Colonic mucosa (tissue), 4 donors: ENCODE results near the gene APBB3. TPM values are rescaled to one million over a fixed set of nuclear protein-coding genes. Genes with fewer than 3 reads are reported as not detected.
A peak's percentile ranks its signal among the peaks of the same experiment; 100 is the strongest.

Experiments used
- DNase-seq: peaks from one replicate; pipeline ENCODE4 v3.0.0-alpha.2; 2020
- H3K27ac ChIP-seq: fragments of 200-600 bp; one replicate; pipeline ENCODE4 v1.8.0; 2021
- H3K27me3 ChIP-seq: fragments of 200-600 bp; one replicate; pipeline ENCODE4 v1.8.0; 2021
- H3K36me3 ChIP-seq: fragments of 200-600 bp; one replicate; pipeline ENCODE4 v1.8.0; 2021
- H3K4me1 ChIP-seq: fragments of 200-600 bp; one replicate; pipeline ENCODE4 v1.8.0; 2021; ENCODE audit warnings: mild to moderate bottlenecking
- H3K4me3 ChIP-seq: fragments of 200-600 bp; one replicate; pipeline ENCODE4 v1.8.0; 2021
- H3K9ac ChIP-seq, 2 donors: one replicate each; pipeline ENCODE4 v1.7.0; 2013; ENCODE audit warnings: control low read depth in 2 of 2, low read depth in 2 of 2, low read length in 2 of 2
- H3K9me3 ChIP-seq: fragments of 200-600 bp; one replicate; pipeline ENCODE4 v1.8.0; 2021
- intact Hi-C: fragments of 100-400 bp; cut with DNase I; formaldehyde crosslinking; loops from one replicate; pipeline ENCODE4 v1.14.1; 2022
- total RNA-seq, 2 donors: library from RNA; stranded (reverse); fragmentation: NEBNext Ultra II Directional in 1 of 2; extraction: Animal tissue kit (Norgen Biotek cat#: 25700) in 1 of 2; gene quantifications; one replicate each; pipeline ENCODE4 v1.2.1, GENCODE V29; 2021
- TF ChIP-seq, protein P1 (sequence below): fragments of 200-600 bp; IDR thresholded peaks from one replicate; pipeline ENCODE4 v1.8.0; 2022; ENCODE audit warnings: antibody characterized with exemption, mild to moderate bottlenecking
- donor health status: healthy.
- donor health status: DM: no; HTN: no; CAD: no.
- donor health status: DM: no; HTN: no; CAD: no.

APBB3 gene
- total RNA-seq, 2 donors from 2014 or later = 11.0 to 17.0 TPM

DNA sequence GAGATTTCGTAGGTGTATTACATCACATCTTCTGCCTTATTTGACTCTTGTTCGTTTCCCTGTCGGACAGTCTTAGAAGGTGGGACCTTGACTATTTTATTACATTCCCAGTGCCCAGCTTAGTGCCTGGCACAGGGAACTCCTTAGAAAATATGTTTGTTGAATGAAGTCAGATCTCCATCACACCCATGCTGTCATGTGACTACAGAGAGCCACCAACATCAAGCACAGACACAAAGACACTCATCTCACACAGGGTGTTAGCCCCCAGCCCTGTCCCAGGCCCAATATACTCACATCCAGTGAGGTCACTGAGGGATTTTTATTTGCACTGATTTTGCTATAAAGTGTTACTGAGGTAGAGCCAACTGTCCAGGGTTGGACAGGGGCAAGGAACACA, 6.4 kb downstream of the APBB3 start:
- H3K9ac ChIP-seq = peak overlapping the region in 1 of 2 donors; percentile 90

DNA sequence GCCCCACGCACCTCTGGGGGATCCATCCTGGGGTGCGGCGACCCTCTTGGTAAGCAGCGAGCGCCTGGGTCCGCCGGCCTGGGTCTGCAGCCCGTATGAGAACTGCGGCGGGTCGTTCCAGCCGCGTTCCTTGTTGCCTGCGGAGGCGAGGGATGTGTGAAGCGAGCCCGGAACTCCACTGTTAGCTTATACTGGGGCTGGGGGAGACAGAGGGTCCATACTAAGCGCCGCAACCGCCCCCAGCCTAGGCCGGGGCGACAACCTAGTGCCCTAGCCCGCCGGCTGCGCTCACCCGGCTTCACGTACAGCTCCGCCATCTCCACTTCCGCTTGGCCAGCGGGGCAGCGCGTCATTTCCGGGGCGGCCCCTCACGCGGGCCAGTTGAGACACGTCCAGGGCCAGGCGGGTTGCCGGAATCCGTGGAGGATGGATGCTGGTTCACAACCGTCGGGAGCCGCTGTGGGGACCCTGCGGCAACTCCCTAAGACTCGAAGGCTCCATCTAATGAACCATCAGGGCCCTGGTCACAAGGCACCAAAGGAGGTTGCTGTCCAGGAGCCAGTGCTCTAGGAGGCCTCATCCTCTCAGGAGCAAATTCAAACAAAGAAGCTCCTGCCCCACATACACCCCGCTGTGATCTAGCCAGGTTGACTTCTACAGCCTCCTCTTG, 7.1 kb downstream of the APBB3 start, which contains the start of gene SRA1:
Gene SRA1 (minus strand): TSS at position 338 of the 670 bp plus-strand sequence. CDS start 21 bp downstream, at position 317.
- intact Hi-C loops = no loop called here

More for the DNA sequence above, 6.4 kb downstream of the APBB3 start:
- Histone ChIP-seq H3K4me1 (peaks cover 16% of the 10 kb centered on the region), H3K36me3 (no peaks in the 10 kb centered on the region), H3K27me3 (no peaks in the 10 kb centered on the region), H3K4me3 (no peak overlapping the region), H3K9me3 (no peaks in the 10 kb centered on the region), H3K27ac (peak overlapping the region; percentile 75)
- intact Hi-C loops = no loop called here
- no peak for DNase-seq
- TF ChIP-seq, protein P1, sequence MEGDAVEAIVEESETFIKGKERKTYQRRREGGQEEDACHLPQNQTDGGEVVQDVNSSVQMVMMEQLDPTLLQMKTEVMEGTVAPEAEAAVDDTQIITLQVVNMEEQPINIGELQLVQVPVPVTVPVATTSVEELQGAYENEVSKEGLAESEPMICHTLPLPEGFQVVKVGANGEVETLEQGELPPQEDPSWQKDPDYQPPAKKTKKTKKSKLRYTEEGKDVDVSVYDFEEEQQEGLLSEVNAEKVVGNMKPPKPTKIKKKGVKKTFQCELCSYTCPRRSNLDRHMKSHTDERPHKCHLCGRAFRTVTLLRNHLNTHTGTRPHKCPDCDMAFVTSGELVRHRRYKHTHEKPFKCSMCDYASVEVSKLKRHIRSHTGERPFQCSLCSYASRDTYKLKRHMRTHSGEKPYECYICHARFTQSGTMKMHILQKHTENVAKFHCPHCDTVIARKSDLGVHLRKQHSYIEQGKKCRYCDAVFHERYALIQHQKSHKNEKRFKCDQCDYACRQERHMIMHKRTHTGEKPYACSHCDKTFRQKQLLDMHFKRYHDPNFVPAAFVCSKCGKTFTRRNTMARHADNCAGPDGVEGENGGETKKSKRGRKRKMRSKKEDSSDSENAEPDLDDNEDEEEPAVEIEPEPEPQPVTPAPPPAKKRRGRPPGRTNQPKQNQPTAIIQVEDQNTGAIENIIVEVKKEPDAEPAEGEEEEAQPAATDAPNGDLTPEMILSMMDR = no peak

DNA sequence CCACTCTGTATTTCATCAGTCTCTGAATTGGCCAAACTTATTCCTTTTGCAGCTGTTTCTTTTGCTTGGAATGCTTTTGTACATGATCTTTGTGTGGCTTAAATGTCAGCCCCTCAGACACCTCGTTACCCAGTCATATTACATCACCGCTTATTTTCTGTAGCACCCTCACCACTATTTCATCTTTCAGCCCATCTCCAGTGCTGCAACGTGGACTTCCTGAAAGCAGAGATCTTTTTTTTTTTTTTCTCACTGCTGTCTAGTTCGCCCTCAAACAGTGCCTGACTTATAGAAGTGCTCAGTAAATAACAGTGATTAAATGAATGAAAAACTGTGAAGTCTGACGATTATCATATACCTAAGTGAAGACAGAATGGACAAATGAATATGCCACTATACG, 8.0 kb downstream of the APBB3 start:
- Histone ChIP-seq H3K9me3 (no peaks in the 10 kb centered on the region), H3K9ac (peak overlapping the region; percentile 89 to 90), H3K27ac (no peak overlapping the region), H3K4me3 (peak overlapping the region; percentile 71), H3K4me1 (peaks cover 16% of the 10 kb centered on the region), H3K27me3 (no peaks in the 10 kb centered on the region), H3K36me3 (peaks cover 6% of the 10 kb centered on the region)
- intact Hi-C loops = no loop called here
- TF ChIP-seq, protein P1 = no peak
- DNase-seq = no peak

More for the DNA sequence above, 7.1 kb downstream of the APBB3 start, which contains the start of gene SRA1:
- H3K27ac ChIP-seq = peak within 1 kb of the TSS; percentile 75
- DNase-seq = peak; percentile 96
- no peaks in the 10 kb centered on the region for H3K9me3 ChIP-seq
- peak within 1 kb of the TSS; percentile 71 for H3K4me3 ChIP-seq
- H3K36me3 ChIP-seq = no peaks in the 10 kb centered on the region
- TF ChIP-seq, protein P1 = no peak
- H3K4me1 ChIP-seq = peaks cover 16% of the 10 kb centered on the region
- H3K9ac ChIP-seq = peak within 1 kb of the TSS; percentile 89 to 90
- H3K27me3 ChIP-seq = no peaks in the 10 kb centered on the region

DNA sequence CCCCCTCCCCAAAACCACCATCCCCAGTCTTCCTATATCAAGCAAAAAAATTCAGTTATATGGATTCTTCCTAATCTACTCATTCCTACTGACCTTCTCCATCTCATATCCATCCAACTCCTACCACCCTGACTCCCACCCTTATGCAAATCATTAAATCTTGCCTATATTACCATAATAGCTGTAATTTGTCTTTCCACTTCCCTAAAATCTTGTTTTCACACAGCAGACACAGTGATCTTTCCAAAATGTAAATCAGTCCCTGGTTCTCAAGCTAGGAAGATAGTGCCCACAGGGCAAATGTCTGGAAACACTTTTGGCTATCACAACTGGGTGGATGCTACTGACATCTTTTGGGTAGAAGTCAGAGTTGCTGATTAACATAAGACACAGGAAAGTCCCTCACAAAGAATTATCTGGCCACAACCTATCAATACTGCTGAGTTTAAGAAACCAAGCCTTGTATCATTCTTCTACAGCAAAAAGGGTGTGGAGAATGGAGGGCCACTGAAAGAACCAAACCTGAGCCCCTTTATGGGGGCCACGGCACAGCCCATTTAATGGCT, 8.6 kb downstream of the APBB3 start:
- H3K4me3 ChIP-seq = peak overlapping the region; percentile 71
- TF ChIP-seq, protein P1 = no peak
- peaks cover 12% of the 10 kb centered on the region for H3K36me3 ChIP-seq
- H3K4me1 ChIP-seq = peaks cover 16% of the 10 kb centered on the region
- intact Hi-C loops = no loop called here
- no peak overlapping the region for H3K27ac ChIP-seq
- H3K9ac ChIP-seq = peak overlapping the region; percentile 4 to 90
- no peaks in the 10 kb centered on the region for H3K9me3 ChIP-seq
- H3K27me3 ChIP-seq = no peaks in the 10 kb centered on the region
- no peak for DNase-seq

DNA sequence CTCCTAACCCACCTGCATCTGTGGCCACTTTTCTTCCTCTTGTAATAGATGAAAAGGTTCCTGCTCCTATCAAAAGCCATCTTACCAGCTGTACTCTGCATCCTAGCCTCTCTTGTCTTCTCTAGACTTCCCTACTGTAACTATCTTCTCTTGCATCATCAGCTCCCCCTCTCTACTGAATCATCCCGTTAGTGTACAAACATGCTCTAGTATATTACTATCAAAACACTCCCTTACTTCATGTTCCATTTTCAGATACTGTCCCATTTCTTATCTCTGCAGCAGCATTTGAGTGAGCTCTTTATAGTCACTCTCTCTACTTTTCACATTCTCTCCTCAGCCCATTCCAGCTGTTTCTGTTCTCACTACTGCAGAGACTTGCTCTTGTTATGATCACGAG, 9.9 kb downstream of the APBB3 start:
- H3K27ac ChIP-seq = no peak overlapping the region
- no peaks in the 10 kb centered on the region for H3K9me3 ChIP-seq
- TF ChIP-seq, protein P1 = no peak
- H3K4me1 ChIP-seq = peaks cover 19% of the 10 kb centered on the region
- no peak for DNase-seq
- H3K4me3 ChIP-seq = no peak overlapping the region
- intact Hi-C loops = no loop called here
- H3K9ac ChIP-seq = no peak overlapping the region
- no peaks in the 10 kb centered on the region for H3K27me3 ChIP-seq
- peaks cover 13% of the 10 kb centered on the region for H3K36me3 ChIP-seq
